ENCODE results near the gene SBF2.
A peak's percentile ranks its signal among the peaks of the same experiment; 100 is the strongest.
"Not testable (repeated sequence)": the region's sequence is repeated elsewhere in the genome, so short reads cannot be mapped to it uniquely, and the experiment has no call there.

SBF2 gene

GRCh38 chr11:10049756-10050155 is 244.3 kb downstream of the SBF2 start:
- no peak for DNase-seq

- no peak for DNase-seq
Observed at GRCh38 chr11:10048350-10048749, 245.7 kb downstream of the SBF2 start.

DNA sequence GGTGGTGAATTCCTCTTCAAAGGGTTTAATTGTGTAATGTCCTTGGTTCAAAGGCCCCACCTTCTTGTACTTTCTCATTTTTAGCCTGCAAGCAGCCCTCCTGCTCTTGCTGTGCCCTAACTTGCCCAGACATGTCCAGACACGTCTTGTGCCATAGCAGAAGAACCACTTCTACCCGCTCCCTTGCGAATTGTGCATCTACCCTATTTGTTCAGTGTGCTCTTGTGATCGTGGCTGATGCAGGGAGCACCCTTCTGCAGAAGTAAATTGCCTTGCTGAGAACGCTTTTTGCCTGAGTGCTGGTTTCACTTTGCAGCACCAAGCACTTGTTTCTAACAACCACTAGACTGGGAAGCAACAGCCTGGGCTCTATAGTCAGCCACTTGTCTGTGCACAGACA is 249.4 kb downstream of the SBF2 start:
- DNase-seq: no peak

- peak in 1 of 2 donors; percentile 1 for DNase-seq
Observed at GRCh38 chr11:10042699-10043098, 251.3 kb downstream of the SBF2 start.

DNA sequence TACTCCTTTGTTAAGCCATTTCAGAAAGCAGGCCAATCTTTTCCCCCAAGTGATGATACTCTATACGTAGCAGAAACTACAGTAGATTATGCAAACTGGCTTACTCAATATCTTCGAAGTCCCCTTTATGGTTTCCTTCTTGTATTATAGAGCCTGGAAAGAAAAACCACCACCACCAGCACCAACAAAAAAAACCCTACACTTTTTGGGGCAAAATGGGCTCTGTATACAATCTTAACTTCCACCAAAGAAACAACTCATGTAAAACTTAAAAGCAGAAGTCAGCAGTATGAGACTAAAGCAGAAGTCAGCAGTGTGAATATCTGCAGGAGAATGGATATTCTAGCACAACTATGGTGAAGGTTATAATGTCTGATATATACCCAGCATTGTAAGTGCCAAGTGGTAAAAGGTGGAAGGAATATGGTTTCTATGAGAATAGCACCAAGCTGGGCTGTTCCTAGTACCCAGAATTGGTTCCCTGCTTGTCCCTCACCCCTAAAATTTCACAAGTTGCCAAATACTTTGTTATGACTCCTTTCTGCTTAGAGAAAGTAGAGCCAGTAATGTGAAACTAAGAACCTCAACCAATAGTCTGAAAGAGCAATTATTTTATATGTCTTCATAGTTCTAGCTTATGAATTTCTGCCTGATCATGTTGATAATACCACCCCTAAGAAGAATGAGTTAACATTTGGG is 252.1 kb downstream of the SBF2 start:
- DNase-seq: no peak

DNA sequence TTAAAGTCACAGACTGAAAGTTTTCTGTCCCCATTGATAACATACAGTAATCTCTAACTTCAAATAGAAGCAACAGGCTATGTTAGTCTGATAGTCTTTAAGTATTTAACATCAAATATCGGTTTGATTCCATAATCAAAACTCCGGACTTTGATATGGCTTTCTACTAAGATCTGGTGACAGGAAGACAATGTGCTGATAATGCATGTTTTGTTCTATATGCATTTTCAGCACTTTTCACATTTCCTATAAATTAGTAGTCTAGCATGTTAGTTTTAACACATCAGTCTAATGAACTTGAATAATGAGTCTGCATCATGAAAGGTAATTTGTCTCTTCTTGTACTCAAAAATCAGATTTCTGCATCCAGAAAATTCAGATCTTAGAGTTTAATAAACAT is 252.7 kb downstream of the SBF2 start:
- no peak for DNase-seq

DNA sequence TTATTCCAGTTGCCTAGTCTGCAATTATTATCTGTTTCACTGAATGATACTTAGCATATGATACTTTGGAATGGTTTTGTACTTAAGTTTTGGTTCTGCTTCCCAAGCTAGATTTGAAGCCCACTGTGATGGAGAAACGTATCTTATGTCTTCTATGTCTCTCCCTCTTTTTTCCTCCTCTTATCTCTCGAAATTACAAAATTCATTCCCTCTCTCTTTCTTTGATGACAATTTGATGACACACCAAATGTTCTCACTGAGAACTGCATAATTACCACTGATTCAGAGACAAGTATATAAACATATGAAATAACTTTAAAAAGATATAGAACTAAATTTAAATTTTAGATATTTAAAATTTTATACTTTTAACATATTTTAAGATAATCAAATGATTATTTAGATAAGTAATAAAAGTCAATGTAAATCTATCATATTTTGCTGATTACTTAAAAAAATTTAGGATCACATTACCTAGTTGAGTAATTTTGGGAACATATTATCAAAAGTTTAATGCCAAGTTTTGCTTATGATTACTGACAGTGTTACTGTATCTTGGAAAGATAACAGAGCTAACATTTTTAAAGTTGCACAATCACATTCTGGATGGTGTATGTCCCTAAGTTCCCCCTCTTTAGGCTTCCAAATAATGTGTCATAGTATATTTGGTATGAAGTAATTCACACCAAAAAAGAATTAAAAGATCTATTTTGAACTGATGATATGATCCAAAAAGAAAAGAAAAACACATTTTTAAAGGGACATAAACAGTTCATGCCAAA is 255.3 kb downstream of the SBF2 start:
- no peak for DNase-seq

DNA sequence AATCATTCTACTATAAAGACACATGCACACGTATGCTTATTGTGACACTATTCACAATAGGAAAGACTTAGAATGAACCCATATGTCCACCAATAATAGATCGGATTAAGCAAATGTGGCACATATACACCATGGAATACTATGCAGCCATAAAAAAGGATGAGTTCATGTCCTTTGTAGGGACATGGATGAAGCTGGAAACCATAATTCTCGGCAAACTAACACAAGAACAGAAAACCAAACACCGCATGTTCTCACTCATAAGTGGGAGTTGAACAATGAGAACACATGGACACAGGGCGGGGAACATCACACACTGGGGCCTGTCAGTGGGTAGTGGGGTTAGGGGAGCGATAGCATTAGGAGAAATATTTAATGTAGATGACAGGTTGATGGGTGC is 258.1 kb downstream of the SBF2 start:
- not testable (repeated sequence) for DNase-seq

DNA sequence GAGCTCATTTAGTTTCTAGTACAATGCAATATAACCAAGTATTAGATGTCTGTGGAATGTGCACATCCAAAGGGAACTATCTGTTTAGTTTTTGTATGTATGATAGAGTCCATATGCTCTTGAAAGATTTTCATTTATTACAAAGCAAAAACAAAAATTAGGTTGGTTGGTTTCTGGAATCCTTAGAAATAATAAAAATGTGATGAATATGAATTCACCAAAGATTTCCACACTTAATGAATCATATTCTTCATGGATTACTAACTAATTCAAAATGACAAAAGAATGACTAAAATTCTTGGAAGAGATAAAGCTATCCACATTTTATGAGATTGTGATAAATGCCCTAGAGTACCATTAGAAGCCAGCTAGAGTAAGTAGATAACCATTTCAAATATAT is 261.1 kb downstream of the SBF2 start:
- DNase-seq: no peak

DNA sequence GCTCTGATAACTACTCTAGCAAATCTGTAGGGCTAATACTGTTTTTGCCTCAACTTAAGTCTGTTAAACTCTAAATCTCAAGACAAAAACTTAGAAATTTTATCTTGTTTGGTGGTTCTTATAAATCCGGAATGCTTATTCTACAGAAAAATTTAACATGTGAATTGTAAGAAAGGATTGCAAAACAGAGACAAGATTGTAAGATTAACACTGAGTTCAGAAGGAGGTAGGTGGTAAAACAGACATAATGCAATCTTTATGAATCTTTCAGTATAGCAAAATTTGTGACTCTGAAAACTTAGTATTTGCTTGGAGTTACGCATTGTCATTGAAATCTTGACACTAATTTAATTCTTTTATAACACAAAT is 263.9 kb downstream of the SBF2 start:
- no peak for DNase-seq

- DNase-seq: no peak
Observed at GRCh38 chr11:10029386-10030121, 264.5 kb downstream of the SBF2 start.

- DNase-seq: no peak
Observed at GRCh38 chr11:10026514-10026913, 267.5 kb downstream of the SBF2 start.

DNA sequence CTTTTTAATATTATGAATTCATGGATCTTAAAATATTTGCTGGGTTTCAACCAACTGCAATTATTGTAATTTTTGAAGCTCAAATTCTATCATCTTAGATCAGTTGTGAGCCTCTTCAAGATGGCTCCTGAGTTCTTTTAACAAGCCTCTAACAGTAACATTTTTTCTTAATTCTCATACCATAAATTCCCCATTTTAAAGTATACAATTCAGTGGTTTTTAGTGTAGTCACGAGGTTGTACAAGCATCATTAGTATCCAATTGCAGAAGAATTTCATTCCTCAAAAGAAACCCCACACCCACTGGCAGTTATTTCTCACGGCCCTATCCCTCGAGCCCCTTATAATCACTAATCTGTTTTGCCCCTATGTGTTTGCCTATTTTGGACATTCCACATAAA is 270.8 kb downstream of the SBF2 start:
- no peak for DNase-seq

DNA sequence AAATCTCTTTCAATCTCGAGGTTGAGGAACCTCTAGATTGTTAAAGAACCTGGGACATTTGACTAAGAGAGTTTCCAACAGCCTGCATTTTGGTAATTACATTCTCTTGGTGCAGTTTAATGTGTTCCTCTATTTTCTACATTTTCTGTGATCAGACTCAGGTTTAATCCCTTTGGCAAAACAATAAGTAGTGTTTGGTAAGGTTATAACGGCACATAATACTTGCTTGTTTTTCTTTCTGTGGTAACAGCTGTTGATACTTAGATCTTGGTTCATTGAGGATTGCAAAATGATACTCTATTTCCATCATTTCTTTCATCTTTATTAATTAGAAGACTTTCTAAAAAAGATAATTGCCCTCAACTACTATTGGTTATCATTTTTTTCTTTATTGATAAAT is 271.3 kb downstream of the SBF2 start:
- DNase-seq: no peak

DNA sequence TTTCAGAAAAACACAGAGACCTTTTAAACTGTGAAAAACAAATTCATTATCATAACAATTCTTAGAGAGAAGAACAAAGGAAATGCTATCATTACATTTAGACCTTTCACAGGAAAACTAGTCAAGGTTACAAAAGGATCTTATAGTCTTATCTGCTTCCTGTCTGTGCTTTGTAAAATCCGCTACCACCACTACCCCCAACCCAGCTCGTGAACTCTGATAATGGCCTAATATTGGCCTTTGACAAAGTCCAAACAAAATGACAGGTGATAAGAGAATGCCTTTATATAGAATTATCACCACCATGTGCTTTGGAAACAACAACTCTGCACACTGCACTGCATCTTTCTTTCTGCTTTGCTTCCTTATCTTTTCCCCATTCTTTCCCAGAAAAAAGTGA is 272.5 kb downstream of the SBF2 start:
- no peak for DNase-seq

- no peak for DNase-seq
Observed at GRCh38 chr11:10019906-10020682, 273.9 kb downstream of the SBF2 start.

GRCh38 chr11:10017911-10018310 is 276.1 kb downstream of the SBF2 start:
- DNase-seq: peak in 1 of 2 donors; percentile 1

- no peak for DNase-seq
Observed at GRCh38 chr11:10017050-10017449, 277.0 kb downstream of the SBF2 start.

- DNase-seq: no peak
Observed at GRCh38 chr11:10012068-10012467, 282.0 kb downstream of the SBF2 start.

DNA sequence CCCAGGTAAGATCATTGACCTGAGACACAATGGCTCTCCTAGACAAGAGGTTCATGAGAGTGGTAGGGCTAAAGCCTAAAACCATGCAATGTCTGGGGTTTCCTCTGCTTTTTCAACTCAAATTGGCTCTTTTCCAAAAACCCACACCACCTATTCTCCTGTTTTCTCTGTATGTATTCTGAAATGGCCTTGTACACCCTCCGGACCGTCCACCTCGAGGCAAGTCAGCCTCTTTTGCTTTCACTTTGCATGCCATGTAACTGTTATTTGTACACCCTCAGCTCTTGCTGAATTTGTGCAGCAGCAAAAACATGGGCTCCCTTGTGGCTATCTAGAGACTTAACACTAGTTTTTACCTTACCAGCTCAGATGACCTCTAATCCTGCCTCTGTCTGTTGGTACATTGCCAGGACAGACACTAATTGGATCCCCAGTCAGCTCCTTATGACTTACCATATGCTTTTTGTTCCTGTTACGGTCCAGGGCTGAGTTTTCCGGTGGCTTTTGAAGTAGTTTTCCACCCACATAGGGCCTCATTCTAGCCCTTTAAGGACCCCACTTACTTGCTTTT is 288.0 kb downstream of the SBF2 start:
- no peak for DNase-seq

DNA sequence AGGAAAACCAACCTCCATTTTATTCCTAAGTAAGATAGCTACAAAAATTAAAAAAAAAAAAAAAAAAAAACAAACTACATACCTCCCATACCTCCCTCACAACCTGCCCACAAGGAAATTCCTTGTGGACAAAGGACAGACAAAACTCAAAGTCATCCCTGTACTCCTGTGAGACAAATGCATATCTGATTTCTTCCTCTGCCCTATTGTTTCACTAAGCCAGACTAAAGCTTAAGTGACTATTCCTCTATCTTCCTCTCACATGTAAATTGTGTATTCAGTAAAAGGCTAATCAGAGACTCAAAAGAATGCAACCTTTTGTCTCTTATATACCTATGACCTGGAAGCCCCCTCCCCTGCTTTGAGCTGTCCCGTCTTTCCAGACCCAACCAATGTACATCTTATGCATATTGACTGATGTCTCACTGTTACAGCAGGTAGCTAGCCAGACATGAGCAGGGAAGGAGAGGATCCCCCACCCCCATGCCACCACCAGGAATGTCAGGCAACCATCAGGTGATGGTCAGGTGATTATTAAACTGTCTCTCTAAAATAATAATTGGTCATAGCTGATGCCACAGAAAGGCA is 289.4 kb downstream of the SBF2 start:
- DNase-seq: no peak

GRCh38 chr11:10002221-10002620 is 291.8 kb downstream of the SBF2 start:
- no peak for DNase-seq
